H1 (cell line): Measurements from ENCODE around the gene SERPINF2. TPM values are rescaled to one million over a fixed set of nuclear protein-coding genes. Genes with fewer than 3 reads are reported as not detected.

ENCODE experiments used
- CTCF ChIA-PET: fragments of 300-600 bp; sonication (Branson Sonifier 250); formaldehyde crosslinking; loops from one replicate; lab custom pipeline; 2021; ENCODE audit not compliant: partially characterized antibody; lab: Charles Lee
- POLR2A ChIA-PET: fragments of 300-600 bp; sonication (Branson Sonifier 250); formaldehyde crosslinking; loops from one replicate; lab custom pipeline; 2021; ENCODE audit warnings: inconsistent platforms; ENCODE audit not compliant: partially characterized antibody; lab: Charles Lee
- DNase-seq, 2 experiments: peaks; one replicate each; pipeline versions ENCODE4 v3.0.0 to v3.0.0-alpha.2; 2010 to 2022; ENCODE audit warnings: low spot score in 2 of 2, low read depth in 1 of 2, mixed read lengths in 1 of 2
- FAIRE-seq: peaks from 2 replicates; lab custom pipeline; 2011; peaks lifted over from hg19 to GRCh38; lab: Jason Lieb, UNC
- H2AFZ ChIP-seq: 2 replicates; pipeline ENCODE4 v1.8.1; 2012; ENCODE audit warnings: low read length, inconsistent platforms
- H2AK5ac ChIP-seq: 2 replicates; pipeline ENCODE4 v1.6.1; 2013; ENCODE audit warnings: low read depth, low read length
- H2BK120ac ChIP-seq: replicated peaks from 2 replicates; pipeline ENCODE3; 2013; ENCODE audit warnings: low read depth, low read length, inconsistent platforms
- H2BK12ac ChIP-seq: 2 replicates; pipeline ENCODE4 v1.6.1; 2013; ENCODE audit warnings: low read depth, low read length
- H2BK15ac ChIP-seq: 2 replicates; pipeline ENCODE4 v1.6.1; 2013; ENCODE audit warnings: low read length
- H2BK20ac ChIP-seq: 2 replicates; pipeline ENCODE4 v1.6.1; 2013; ENCODE audit warnings: low read length
- H2BK5ac ChIP-seq: 2 replicates; pipeline ENCODE4 v1.6.1; 2013; ENCODE audit warnings: low read depth, low read length
- H3K14ac ChIP-seq: 2 replicates; pipeline ENCODE4 v1.6.1; 2013; ENCODE audit warnings: inconsistent platforms; ENCODE audit not compliant: insufficient read length
- H3K18ac ChIP-seq: 2 replicates; pipeline ENCODE4 v1.6.1; 2013; ENCODE audit warnings: low read length; ENCODE audit errors: extremely low read depth
- H3K23ac ChIP-seq: 2 replicates; pipeline ENCODE4 v1.6.1; 2013; ENCODE audit warnings: inconsistent platforms; ENCODE audit not compliant: insufficient read length
- H3K23me2 ChIP-seq: 2 replicates; pipeline ENCODE4 v1.6.1; 2013; ENCODE audit warnings: low read depth, low read length
- H3K27ac ChIP-seq: 2 replicates; pipeline ENCODE4 v1.6.1; 2011; ENCODE audit warnings: low read depth, low read length, inconsistent platforms
- H3K27me3 ChIP-seq, 4 experiments: replicated peaks in 1 of 4; 1 replicate in 1 of 4; 2 replicates in 3 of 4; pipeline versions ENCODE4 v1.6.1 to v1.8.1; 2011 to 2013; ENCODE audit warnings: low read length in 3 of 4, mild to moderate bottlenecking in 3 of 4, inconsistent platforms in 2 of 4, mixed read lengths in 2 of 4, moderate library complexity in 1 of 4; ENCODE audit not compliant: control insufficient read depth in 3 of 4, insufficient read depth in 3 of 4; ENCODE audit errors: extremely low read depth in 1 of 4
- H3K36me3 ChIP-seq, 4 experiments: 2 replicates each; pipeline versions ENCODE4 v1.6.1 to v1.8.1; 2011 to 2013; ENCODE audit warnings: mild to moderate bottlenecking in 4 of 4, low read length in 3 of 4, moderate library complexity in 2 of 4, control low read depth in 1 of 4, inconsistent platforms in 1 of 4; ENCODE audit not compliant: insufficient read depth in 4 of 4, control insufficient read depth in 2 of 4
- H3K4ac ChIP-seq: replicated peaks from 2 replicates; pipeline ENCODE3; 2013; ENCODE audit warnings: low read length, low read depth, mixed read lengths, inconsistent platforms; ENCODE audit not compliant: insufficient read length
- H3K4me1 ChIP-seq, 4 experiments: replicated peaks in 1 of 4; 1 replicate in 1 of 4; 2 replicates in 3 of 4; pipeline versions ENCODE4 v1.6.1 to v1.8.1; 2011 to 2013; ENCODE audit warnings: low read length in 3 of 4, inconsistent platforms in 2 of 4, mixed read lengths in 1 of 4; ENCODE audit not compliant: insufficient read depth in 4 of 4, control insufficient read depth in 3 of 4
- H3K4me2 ChIP-seq, 2 experiments: 2 replicates each; pipeline versions ENCODE4 v1.6.1 to v1.8.1; 2011 to 2013; ENCODE audit warnings: low read depth in 2 of 2, low read length in 2 of 2, control low read depth in 1 of 2, inconsistent platforms in 1 of 2, mild to moderate bottlenecking in 1 of 2; ENCODE audit not compliant: insufficient read depth in 1 of 2
- H3K4me3 ChIP-seq, 4 experiments: fragments of 200-600, 300-600 bp in 1 of 4; sonication (generic), shearing (Covaris generic), sonication (Bioruptor Twin) in 1 of 4; 2 replicates each; pipeline versions ENCODE4 v1.5.1 to v1.8.1; 2011 to 2016; ENCODE audit warnings: low read length in 4 of 4, low read depth in 3 of 4, control low read depth in 2 of 4, inconsistent platforms in 2 of 4, mild to moderate bottlenecking in 2 of 4, mixed read lengths in 1 of 4, moderate library complexity in 1 of 4; ENCODE audit not compliant: insufficient read depth in 2 of 4; ENCODE audit errors: extremely low read depth in 1 of 4
- H3K56ac ChIP-seq: replicated peaks from 2 replicates; pipeline ENCODE3; 2013; ENCODE audit warnings: low read depth, mild to moderate bottlenecking, mixed read lengths, low read length, inconsistent platforms; ENCODE audit not compliant: insufficient read length
- H3K79me1 ChIP-seq: 2 replicates; pipeline ENCODE4 v1.6.1; 2013; ENCODE audit warnings: low read depth, low read length, control low read depth
- H3K79me2 ChIP-seq, 2 experiments: 2 replicates each; pipeline versions ENCODE4 v1.6.1 to v1.8.1; 2012 to 2013; ENCODE audit warnings: low read length in 2 of 2, mild to moderate bottlenecking in 2 of 2, inconsistent platforms in 1 of 2; ENCODE audit not compliant: insufficient read depth in 2 of 2, control insufficient read depth in 1 of 2
- H3K9ac ChIP-seq, 4 experiments: replicated peaks in 1 of 4; 1 replicate in 1 of 4; 2 replicates in 3 of 4; pipeline versions ENCODE4 v1.6.1 to v1.8.1; 2011 to 2013; ENCODE audit warnings: low read depth in 3 of 4, low read length in 3 of 4, control low read depth in 2 of 4, mild to moderate bottlenecking in 2 of 4, moderate library complexity in 2 of 4, inconsistent platforms in 1 of 4; ENCODE audit errors: extremely low read depth in 1 of 4
- H3K9me3 ChIP-seq, 2 experiments: 2 replicates each; pipeline versions ENCODE4 v1.6.1 to v1.8.1; 2012 to 2013; ENCODE audit warnings: mild to moderate bottlenecking in 2 of 2, moderate library complexity in 2 of 2, control low read depth in 1 of 2, inconsistent platforms in 1 of 2, low read depth in 1 of 2, low read length in 1 of 2, mixed read lengths in 1 of 2; ENCODE audit not compliant: insufficient read depth in 2 of 2
- H4K20me1 ChIP-seq, 2 experiments: replicated peaks in 1 of 2; 2 replicates each; pipeline versions ENCODE3 to v1.8.1; 2011 to 2013; ENCODE audit warnings: inconsistent platforms in 2 of 2, low read length in 2 of 2, mild to moderate bottlenecking in 1 of 2; ENCODE audit not compliant: insufficient read depth in 2 of 2, control insufficient read depth in 1 of 2
- H4K5ac ChIP-seq: 2 replicates; pipeline ENCODE4 v1.6.1; 2013; ENCODE audit warnings: low read length, low read depth, mixed read lengths, inconsistent platforms; ENCODE audit not compliant: insufficient read length
- H4K8ac ChIP-seq: 2 replicates; pipeline ENCODE4 v1.8.0; 2013; ENCODE audit warnings: mild to moderate bottlenecking, moderate library complexity, low read length, inconsistent platforms; ENCODE audit not compliant: insufficient read depth; ENCODE audit errors: extremely low read depth
- H4K91ac ChIP-seq: replicated peaks from 2 replicates; pipeline ENCODE3; 2013; ENCODE audit warnings: low read length, mixed read lengths, inconsistent platforms; ENCODE audit not compliant: insufficient read length
- BCL11A ChIP-seq, 2 experiments: IDR thresholded peaks; one replicate each; pipeline ENCODE4 v1.6.1; 2011; ENCODE audit warnings: low read depth in 2 of 2, low read length in 2 of 2, mild to moderate bottlenecking in 2 of 2
- CBX5 ChIP-seq: fragments of 300-800, 300-1000 bp; sonication (generic); IDR thresholded peaks from 2 replicates; pipeline ENCODE4 v1.7.1; 2016; ENCODE audit warnings: antibody characterized with exemption, low read length, low read depth
- EGR1 ChIP-seq: IDR thresholded peaks from 2 replicates; pipeline ENCODE4 v1.6.1; 2011; ENCODE audit warnings: low read depth, low read length, borderline replicate concordance
- FOSL1 ChIP-seq: IDR thresholded peaks from 2 replicates; pipeline ENCODE4 v1.6.1; 2011; ENCODE audit warnings: mild to moderate bottlenecking, low read depth, low read length, moderate library complexity; ENCODE audit not compliant: insufficient read depth
- KDM1A ChIP-seq: fragments of 200-600, 300-600 bp; sonication (generic); IDR thresholded peaks from 2 replicates; pipeline ENCODE4 v1.7.1; 2016; ENCODE audit warnings: mild to moderate bottlenecking, low read length, borderline replicate concordance
- NANOG ChIP-seq: IDR thresholded peaks from 2 replicates; pipeline ENCODE4 v1.6.1; 2011; ENCODE audit warnings: low read length, low read depth, mild to moderate bottlenecking, inconsistent platforms; ENCODE audit not compliant: insufficient read depth, poor library complexity, severe bottlenecking
- RFX5 ChIP-seq: IDR thresholded peaks from 2 replicates; pipeline ENCODE4 v1.6.1; 2011; ENCODE audit warnings: low read depth, low read length, improper control_type of control experiment, borderline replicate concordance
- RXRA ChIP-seq: IDR thresholded peaks from 2 replicates; pipeline ENCODE4 v1.6.1; 2011; ENCODE audit warnings: low read depth, mild to moderate bottlenecking, low read length, moderate library complexity; ENCODE audit not compliant: insufficient read depth
- SIX5 ChIP-seq: IDR thresholded peaks from 2 replicates; pipeline ENCODE4 v1.6.1; 2011; ENCODE audit warnings: mild to moderate bottlenecking, low read depth, low read length
- SP2 ChIP-seq: IDR thresholded peaks from 2 replicates; pipeline ENCODE4 v1.6.1; 2012; ENCODE audit warnings: mild to moderate bottlenecking, low read length, inconsistent platforms
- SUZ12 ChIP-seq: fragments of 200-600 bp; sonication (generic); IDR thresholded peaks from 2 replicates; pipeline ENCODE4 v1.6.1; 2012; ENCODE audit warnings: mild to moderate bottlenecking, inconsistent platforms, low read length, moderate library complexity, mixed read lengths
- WGBS, 2 experiments: shearing (Covaris generic) in 1 of 2; methylation state at CpG; one replicate each; pipeline versions ENCODE4 v1.1.6 to v1.1.7; 2013 to 2015; ENCODE audit warnings: low lambda C conversion rate in 2 of 2, mixed read lengths in 2 of 2, inconsistent platforms in 1 of 2, low coverage in 1 of 2, missing lambda C conversion rate in 1 of 2; ENCODE audit not compliant: insufficient replicate concordance in 2 of 2, insufficient coverage in 1 of 2, insufficient read length in 1 of 2; ENCODE audit errors: extremely low coverage in 1 of 2, missing lambda C conversion rate in 1 of 2; 5-methylcytosine and 5-hydroxymethylcytosine counted together
- polyA plus RNA-seq, 7 experiments: library from polyadenylated mRNA; depleted of rRNA in 3 of 7; stranded (reverse) in 5 of 7; unstranded in 2 of 7; fragments of >200 nt in 5 of 7; fragments of 200-250 nt in 2 of 7; gene quantifications; 1 replicate in 5 of 7; 2 replicates in 1 of 7; 4 replicates in 1 of 7; pipeline versions ENCODE4 v1.2.1 to v1.2.3, GENCODE V29; 2011 to 2013; ENCODE audit warnings: missing spikeins in 2 of 7, mixed read lengths in 2 of 7
- total RNA-seq: library from RNA; stranded (reverse); fragmentation: NEBNext Ultra II Directional; extraction: Animal tissue kit (Norgen Biotek cat#: 25700); gene quantifications from 2 replicates; pipeline ENCODE4 v1.2.1, GENCODE V29; 2021
- TF ChIP-seq, protein P1 (sequence below): IDR thresholded peaks from 2 replicates; pipeline ENCODE4 v1.6.1; 2011; ENCODE audit warnings: low read length, improper control_type of control experiment

The SERPINF2 gene
- total and polyA plus RNA-seq, 2 of the 8 experiments (the other 6 are each of a cell fraction or from before 2014, with no cell fraction given), result 1.8 to 3.2 TPM

DNA sequence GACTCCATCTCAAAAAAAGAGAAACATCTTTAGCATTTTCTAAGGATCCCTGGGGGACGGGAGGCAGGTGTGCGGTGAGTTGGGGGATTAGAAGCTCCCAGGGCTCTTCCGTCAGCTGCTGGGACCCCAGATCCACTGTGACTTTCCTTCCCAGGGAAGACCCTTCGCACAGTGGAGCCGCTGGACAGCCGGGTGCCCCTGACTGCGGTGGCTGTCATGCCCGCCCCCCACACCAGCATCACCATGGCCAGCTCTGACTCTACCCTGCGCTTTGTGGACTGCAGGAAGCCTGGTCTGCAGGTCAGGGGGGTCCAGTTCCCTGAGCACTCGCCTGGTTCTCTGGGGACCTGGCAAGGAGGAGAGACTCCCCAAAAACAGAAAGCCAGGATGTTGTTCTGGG is 7.3 kb upstream of the SERPINF2 start:
- FAIRE-seq (no peak), DNase-seq (no peak)
- H3K27ac ChIP-seq, result no peak overlapping the region
- 93% methylated on average over 10 of the region's 10 CpGs; no CpG with 5 or more reads in 1 of the 2 experiments for WGBS, 2 experiments
- H3K23ac ChIP-seq, result no peak overlapping the region
- ChIA-PET POLR2A (interaction anchor here (1.3 to 2.6 kb wide), 2 partner anchors 8 to 48 kb away, joined by 3 to 9 read pairs; no protein-coding TSS in a partner anchor), CTCF (no interaction called here)
- H4K91ac ChIP-seq, result no peak overlapping the region
- H3K4ac ChIP-seq, result no peak overlapping the region
- H3K27me3 ChIP-seq, result no peaks in the 10 kb centered on the region
- H3K4me1 ChIP-seq, result peaks cover 0 to 7% (median 1%) of the 10 kb centered on the region in 4 experiments; a peak in 4 of 7 replicates
- H3K4me3 ChIP-seq, result no peak overlapping the region
- H3K79me2 ChIP-seq, result no peaks in the 10 kb centered on the region
- no peak overlapping the region for H2BK120ac ChIP-seq
- no peaks in the 10 kb centered on the region for H3K23me2 ChIP-seq
- H2BK12ac ChIP-seq, result no peak overlapping the region
- no peaks in the 10 kb centered on the region; a peak in 2 of 8 replicates for H3K36me3 ChIP-seq
- no peaks in the 10 kb centered on the region for H3K79me1 ChIP-seq
- H4K8ac ChIP-seq, result peak overlapping the region; percentile 79; the same call in 1 of the 2 replicates
- H3K14ac ChIP-seq, result no peak overlapping the region
- no peaks in the 10 kb centered on the region for H3K9me3 ChIP-seq
- H4K5ac ChIP-seq, result no peak overlapping the region
- no peak overlapping the region for H3K18ac ChIP-seq
- TF ChIP-seq SIX5, result no peak
- TF ChIP-seq RFX5, result no peak
- no peak for TF ChIP-seq SUZ12
- TF ChIP-seq FOSL1, result no peak
- no peak for TF ChIP-seq RXRA
- TF ChIP-seq SP2, result no peak
- no peak for TF ChIP-seq CBX5
- TF ChIP-seq, protein P1, sequence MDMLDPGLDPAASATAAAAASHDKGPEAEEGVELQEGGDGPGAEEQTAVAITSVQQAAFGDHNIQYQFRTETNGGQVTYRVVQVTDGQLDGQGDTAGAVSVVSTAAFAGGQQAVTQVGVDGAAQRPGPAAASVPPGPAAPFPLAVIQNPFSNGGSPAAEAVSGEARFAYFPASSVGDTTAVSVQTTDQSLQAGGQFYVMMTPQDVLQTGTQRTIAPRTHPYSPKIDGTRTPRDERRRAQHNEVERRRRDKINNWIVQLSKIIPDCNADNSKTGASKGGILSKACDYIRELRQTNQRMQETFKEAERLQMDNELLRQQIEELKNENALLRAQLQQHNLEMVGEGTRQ, result no peak
- no peak for TF ChIP-seq NANOG
- no peak for TF ChIP-seq EGR1
- TF ChIP-seq BCL11A (IDR thresholded peaks at IDR 0.05; ENCODE audit: low read depth in 2 of 2, low read length in 2 of 2), result no peak
- no peak for TF ChIP-seq KDM1A
- no peak overlapping the region for H2BK15ac ChIP-seq
- H3K4me2 ChIP-seq, result no peak overlapping the region
- no peak overlapping the region for H2AK5ac ChIP-seq
- H2BK5ac ChIP-seq, result no peak overlapping the region
- no peak overlapping the region for H2BK20ac ChIP-seq
- no peak overlapping the region; a peak in 1 of 7 replicates for H3K9ac ChIP-seq
- H3K56ac ChIP-seq, result no peak overlapping the region
- no peak overlapping the region for H2AFZ ChIP-seq
- H4K20me1 ChIP-seq, result peaks cover 0 to 2% of the 10 kb centered on the region in 2 experiments
